ENCODE data around the gene TUNAR.

GRCh38 chr14:95897280-95897679, 20.6 kb downstream of the TUNAR start:
- no peak for TF ChIP-seq POLR2AphosphoS5 (IDR thresholded peaks at IDR 0.05; ENCODE audit: low read depth, low read length)
- no peak for TF ChIP-seq REST (IDR thresholded peaks at IDR 0.05; ENCODE audit: insufficient read depth in 1 of 2, low read depth in 2 of 2, low read length in 1 of 2)
- TF ChIP-seq CTCF (IDR thresholded peaks at IDR 0.05), result no peak
- no peak for TF ChIP-seq SIN3A (IDR thresholded peaks at IDR 0.05; ENCODE audit: borderline replicate concordance, insufficient read depth, low read depth, low read length)
- no peak for TF ChIP-seq TCF7L2 (IDR thresholded peaks at IDR 0.05; ENCODE audit: low read depth, low read length)
